22Rv1 (cell line): Measurements from ENCODE around the gene FRAS1.

Experiments
- CTCF ChIP-seq: fragments of 450-650 bp; IDR thresholded peaks from 2 replicates; pipeline ENCODE4 v1.5.1; 2017; ENCODE audit warnings: mild to moderate bottlenecking
- ZFX ChIP-seq: fragments of 450-650 bp; IDR thresholded peaks from 2 replicates; pipeline ENCODE4 v1.6.1; 2017; ENCODE audit warnings: antibody characterized with exemption, borderline replicate concordance

- TF ChIP-seq CTCF (no peak), ZFX (no peak)
These were observed 329.6 kb downstream of the FRAS1 start for GRCh38 chr4:78386679-78387078.
